ENCODE measurements around the gene CDH4. TPM values are rescaled to one million over a fixed set of nuclear protein-coding genes. Genes with fewer than 3 reads are reported as not detected.

The CDH4 gene
- total and polyA plus RNA-seq, 2 of the 8 experiments (the other 6 are each of a cell fraction or from before 2014, with no cell fraction given), result 4.3 to 7.9 TPM

DNA sequence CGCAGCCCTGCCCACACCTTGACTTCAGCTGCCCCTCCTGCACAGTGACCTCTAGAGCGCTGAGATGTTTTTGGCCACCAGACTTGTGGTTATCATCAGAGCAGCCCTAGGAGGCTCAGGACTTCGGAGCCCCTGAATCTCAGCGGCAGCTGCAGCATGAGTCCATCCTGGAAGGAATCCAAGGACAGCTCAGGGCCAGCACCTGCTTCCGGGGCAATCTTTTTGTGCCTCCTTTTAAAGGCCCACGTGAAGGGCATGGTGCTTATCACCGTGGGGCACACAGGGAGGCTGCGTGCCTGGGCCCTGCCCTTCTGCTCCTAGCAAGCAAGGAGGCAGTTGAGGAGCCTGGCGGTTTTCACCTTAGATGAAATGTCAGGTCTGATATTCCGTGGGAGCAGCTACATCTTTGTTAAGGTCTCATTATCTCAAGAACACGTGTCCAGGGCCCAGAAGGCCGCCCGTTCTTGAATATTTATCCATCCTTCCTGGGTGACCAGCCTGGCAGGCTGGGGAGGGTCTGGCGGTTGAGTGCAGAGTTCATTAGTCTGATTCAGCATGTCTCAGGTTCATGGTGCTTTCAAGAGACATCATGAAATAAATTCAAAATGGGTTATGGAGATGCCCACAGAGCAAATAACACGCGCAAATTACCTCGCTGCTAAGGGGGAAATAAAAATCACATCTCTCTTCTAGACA, 421.2 kb downstream of the CDH4 start:
- H4K91ac ChIP-seq (replicated peaks; ENCODE audit: insufficient read length, low read length), result no peak overlapping the region
- H3K36me3 ChIP-seq (ENCODE audit: control insufficient read depth in 2 of 4, insufficient read depth in 4 of 4, low read length in 3 of 4), result no peaks in the 10 kb centered on the region
- H3K27ac ChIP-seq (ENCODE audit: low read depth, low read length), result no peak overlapping the region
- H2BK15ac ChIP-seq (ENCODE audit: low read length), result no peak overlapping the region
- H3K9me3 ChIP-seq (ENCODE audit: insufficient read depth in 2 of 2, low read depth in 1 of 2, low read length in 1 of 2), result no peaks in the 10 kb centered on the region
- TF ChIP-seq EGR1 (IDR thresholded peaks at IDR 0.05; ENCODE audit: borderline replicate concordance, low read depth, low read length) (no peak), SIRT6 (IDR thresholded peaks at IDR 0.05; ENCODE audit: low read length) (no peak), CREB1 (IDR thresholded peaks at IDR 0.05) (no peak), MAFK (IDR thresholded peaks at IDR 0.05; ENCODE audit: low read depth, low read length) (no peak)
- H3K23ac ChIP-seq (ENCODE audit: insufficient read length), result no peak overlapping the region
- ChIA-PET POLR2A (ENCODE audit: partially characterized antibody) (no interaction called here), CTCF (ENCODE audit: partially characterized antibody) (interaction anchor here (0.7 to 2.2 kb wide), 2 partner anchors 11 to 187 kb away, joined by 4 to 5 read pairs; no protein-coding TSS in a partner anchor)
- no peak overlapping the region for H2BK20ac ChIP-seq (ENCODE audit: low read length)
- H3K4me2 ChIP-seq (ENCODE audit: insufficient read depth in 1 of 2, low read depth in 2 of 2, low read length in 2 of 2), result no peak overlapping the region
- DNase-seq (ENCODE audit: low read depth in 1 of 2, low spot score in 2 of 2) (no peak), FAIRE-seq (no peak)
- H2AFZ ChIP-seq (ENCODE audit: low read length), result no peak overlapping the region
- H3K56ac ChIP-seq (replicated peaks; ENCODE audit: insufficient read length, low read depth, low read length), result no peak overlapping the region
- H4K20me1 ChIP-seq (replicated peaks in 1 of 2; ENCODE audit: control insufficient read depth in 1 of 2, insufficient read depth in 2 of 2, low read length in 2 of 2), result peaks cover 0 to 6% of the 10 kb centered on the region in 2 experiments
- 84% methylated on average over 17 of the region's 17 CpGs; no CpG with 5 or more reads in 1 of the 2 experiments for WGBS, 2 experiments (ENCODE audit: extremely low coverage in 1 of 2, insufficient coverage in 1 of 2, insufficient read length in 1 of 2, insufficient replicate concordance in 2 of 2, low coverage in 1 of 2, low lambda C conversion rate in 2 of 2, missing lambda C conversion rate in 1 of 2)
- no peak overlapping the region for H3K4ac ChIP-seq (replicated peaks; ENCODE audit: insufficient read length, low read depth, low read length)
- H3K9ac ChIP-seq (replicated peaks in 1 of 4; ENCODE audit: extremely low read depth in 1 of 4, low read depth in 3 of 4, low read length in 3 of 4), result no peak overlapping the region
- no peak overlapping the region for H2AK5ac ChIP-seq (ENCODE audit: low read depth, low read length)
- H4K8ac ChIP-seq (ENCODE audit: extremely low read depth, insufficient read depth, low read length), result no peak overlapping the region
- no peak overlapping the region for H3K18ac ChIP-seq (ENCODE audit: extremely low read depth, low read length)
- H3K4me3 ChIP-seq (ENCODE audit: extremely low read depth in 1 of 4, insufficient read depth in 2 of 4, low read depth in 3 of 4, low read length in 4 of 4), result no peak overlapping the region
- peaks cover 0 to 11% (median 6%) of the 10 kb centered on the region in 4 experiments; a peak in 5 of 7 replicates for H3K4me1 ChIP-seq (replicated peaks in 1 of 4; ENCODE audit: control insufficient read depth in 3 of 4, insufficient read depth in 4 of 4, low read length in 3 of 4)
- no peak overlapping the region for H3K14ac ChIP-seq (ENCODE audit: insufficient read length)
- H2BK120ac ChIP-seq (replicated peaks; ENCODE audit: low read depth, low read length), result no peak overlapping the region
- H2BK12ac ChIP-seq (ENCODE audit: low read depth, low read length), result no peak overlapping the region
- no peaks in the 10 kb centered on the region for H3K79me2 ChIP-seq (ENCODE audit: control insufficient read depth in 1 of 2, insufficient read depth in 2 of 2, low read length in 2 of 2)
- H3K27me3 ChIP-seq (replicated peaks in 1 of 4; ENCODE audit: control insufficient read depth in 3 of 4, extremely low read depth in 1 of 4, insufficient read depth in 3 of 4, low read length in 3 of 4), result peaks cover 0 to 11% (median 3%) of the 10 kb centered on the region in 4 experiments; a peak in 4 of 7 replicates
- H2BK5ac ChIP-seq (ENCODE audit: low read depth, low read length), result no peak overlapping the region
- peaks cover 9% of the 10 kb centered on the region; the same call in 1 of the 2 replicates for H3K23me2 ChIP-seq (ENCODE audit: low read depth, low read length)
- H4K5ac ChIP-seq (ENCODE audit: insufficient read length, low read depth, low read length), result no peak overlapping the region
- no peaks in the 10 kb centered on the region for H3K79me1 ChIP-seq (ENCODE audit: low read depth, low read length)

Measured in H1 (cell line).